K562 (cell line): ENCODE measurements around the gene PHLDB3. TPM values are rescaled to one million over a fixed set of nuclear protein-coding genes. Genes with fewer than 3 reads are reported as not detected.

ENCODE experiments used
- CBX3 ChIP-seq, 2 experiments: IDR thresholded peaks; 1 replicate in 1 of 2; 2 replicates in 1 of 2; pipeline ENCODE4 v1.6.1; 2012; ENCODE audit warnings: inconsistent platforms in 2 of 2, low read length in 2 of 2, borderline replicate concordance in 1 of 2, control low read depth in 1 of 2
- HNRNPLL ChIP-seq: fragments of 200-400 bp; formaldehyde crosslinking; IDR thresholded peaks from 2 replicates; pipeline ENCODE4 v1.6.1; 2017; ENCODE audit warnings: low read length, low read depth, mild to moderate bottlenecking; ENCODE audit not compliant: poor library complexity, severe bottlenecking
- MED1 ChIP-seq: sonication (generic); formaldehyde crosslinking; IDR thresholded peaks from 2 replicates; pipeline ENCODE4 v1.8.1; 2023; ENCODE audit warnings: missing genetic modification reagents, borderline replicate concordance
- NCOA2 ChIP-seq, 2 experiments: fragments of 450-650 bp; IDR thresholded peaks; 2 replicates each; pipeline ENCODE4 v1.6.1; 2018; ENCODE audit warnings: mild to moderate bottlenecking in 2 of 2, moderate library complexity in 1 of 2; ENCODE audit not compliant: partially characterized antibody in 2 of 2
- PRPF4 ChIP-seq: fragments of 200-400 bp; formaldehyde crosslinking; IDR thresholded peaks from one replicate; pipeline ENCODE4 v1.6.1; 2017; ENCODE audit warnings: low read length, low read depth, mild to moderate bottlenecking; ENCODE audit not compliant: insufficient read depth, poor library complexity, severe bottlenecking
- SETDB1 ChIP-seq: IDR thresholded peaks from one replicate; pipeline ENCODE4 v1.6.1; 2012; ENCODE audit warnings: low read length, control low read depth, inconsistent platforms
- SPI1 ChIP-seq: IDR thresholded peaks from 2 replicates; pipeline ENCODE4 v1.6.1; 2011; ENCODE audit warnings: low read depth, low read length, control low read depth, borderline replicate concordance
- polyA plus RNA-seq, 8 experiments: library from polyadenylated mRNA; depleted of rRNA in 4 of 8; stranded (reverse) in 5 of 8; unstranded in 3 of 8; fragments of >200 nt; fragmentation: Nextera tagmentation in 2 of 8; fragmentation: Illumina TruSeq in 1 of 8; extraction: Ambion mirVana in 2 of 8; extraction: Trizol in 1 of 8; gene quantifications; 2 replicates each; pipeline versions ENCODE4 v1.2.1 to v1.2.3, GENCODE V29; 2011 to 2014; ENCODE audit warnings: inconsistent platforms in 1 of 8, missing spikeins in 1 of 8
- total RNA-seq, 7 experiments: library from RNA; depleted of rRNA in 6 of 7; stranded (reverse); fragments of >200 nt in 6 of 7; fragmentation: Illumina TruSeq in 2 of 7; extraction: Trizol in 2 of 7; gene quantifications; 2 replicates each; pipeline versions ENCODE4 v1.2.1 to v1.2.3, GENCODE V29; 2011 to 2021; ENCODE audit warnings: low replicate concordance in 1 of 7
- TF ChIP-seq, protein P1 (sequence below): fragments of 450-650 bp; IDR thresholded peaks from one replicate; pipeline ENCODE4 v1.6.1; 2018; ENCODE audit warnings: mild to moderate bottlenecking, moderate library complexity; ENCODE audit not compliant: partially characterized antibody
- TF ChIP-seq, protein P2 (sequence below): fragments of 450-650 bp; formaldehyde crosslinking; IDR thresholded peaks from 2 replicates; pipeline ENCODE4 v1.4.0; 2020; ENCODE audit warnings: mild to moderate bottlenecking, moderate library complexity
- TF ChIP-seq, protein P3 (sequence below): sonication (generic); formaldehyde crosslinking; IDR thresholded peaks from 2 replicates; pipeline ENCODE4 v1.8.0; 2022; ENCODE audit warnings: missing genetic modification reagents, mild to moderate bottlenecking, borderline replicate concordance
- TF ChIP-seq, protein P4 (sequence below): fragments of 450-650 bp; IDR thresholded peaks from 2 replicates; pipeline ENCODE4 v1.6.1; 2018; ENCODE audit not compliant: partially characterized antibody

Gene PHLDB3
- total and polyA plus RNA-seq, 9 of the 15 experiments (the other 6 are each of a cell fraction or from before 2014, with no cell fraction given): 0.04 to 23.5 (median 3.9) TPM

DNA sequence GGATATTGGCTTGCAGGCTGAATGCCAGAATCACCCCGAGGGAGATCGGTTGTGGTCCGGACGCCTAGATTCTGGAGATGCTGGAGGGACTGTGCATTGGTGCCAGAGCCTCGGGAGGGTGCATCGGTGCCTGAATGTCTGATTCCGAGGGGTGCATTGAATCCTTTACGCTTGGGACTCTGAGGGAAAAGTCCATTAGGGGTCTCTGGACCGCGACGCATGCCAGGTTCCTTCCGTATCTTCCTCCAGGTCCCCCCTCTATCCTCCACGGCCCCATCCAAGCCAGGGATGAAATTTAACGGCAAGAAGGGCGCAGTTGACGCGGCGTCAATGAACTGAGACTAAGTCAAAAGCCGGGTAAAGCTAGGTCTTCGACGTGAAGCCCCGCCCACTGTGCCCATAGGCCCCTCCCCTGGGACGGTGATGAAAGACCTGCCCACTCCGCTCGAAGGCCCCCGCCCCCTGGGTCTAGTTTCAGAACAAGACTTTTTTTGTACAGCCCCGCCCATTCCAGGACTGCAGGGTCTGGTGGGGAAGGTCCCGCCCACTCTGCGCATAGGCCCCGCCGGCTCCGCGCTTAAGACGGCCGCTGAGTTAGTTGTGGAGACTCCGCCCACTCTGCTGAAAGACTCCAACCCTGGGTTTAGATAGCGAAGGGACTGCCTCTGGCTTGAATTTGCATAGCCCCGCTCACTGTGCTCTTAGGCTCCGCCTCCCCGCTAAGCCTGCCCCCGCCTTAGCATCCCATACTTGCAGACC, 29.2 kb upstream of the PHLDB3 start (continued):
- TF ChIP-seq, protein P1, sequence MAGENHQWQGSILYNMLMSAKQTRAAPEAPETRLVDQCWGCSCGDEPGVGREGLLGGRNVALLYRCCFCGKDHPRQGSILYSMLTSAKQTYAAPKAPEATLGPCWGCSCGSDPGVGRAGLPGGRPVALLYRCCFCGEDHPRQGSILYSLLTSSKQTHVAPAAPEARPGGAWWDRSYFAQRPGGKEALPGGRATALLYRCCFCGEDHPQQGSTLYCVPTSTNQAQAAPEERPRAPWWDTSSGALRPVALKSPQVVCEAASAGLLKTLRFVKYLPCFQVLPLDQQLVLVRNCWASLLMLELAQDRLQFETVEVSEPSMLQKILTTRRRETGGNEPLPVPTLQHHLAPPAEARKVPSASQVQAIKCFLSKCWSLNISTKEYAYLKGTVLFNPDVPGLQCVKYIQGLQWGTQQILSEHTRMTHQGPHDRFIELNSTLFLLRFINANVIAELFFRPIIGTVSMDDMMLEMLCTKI: no peak
- TF ChIP-seq, protein P2, sequence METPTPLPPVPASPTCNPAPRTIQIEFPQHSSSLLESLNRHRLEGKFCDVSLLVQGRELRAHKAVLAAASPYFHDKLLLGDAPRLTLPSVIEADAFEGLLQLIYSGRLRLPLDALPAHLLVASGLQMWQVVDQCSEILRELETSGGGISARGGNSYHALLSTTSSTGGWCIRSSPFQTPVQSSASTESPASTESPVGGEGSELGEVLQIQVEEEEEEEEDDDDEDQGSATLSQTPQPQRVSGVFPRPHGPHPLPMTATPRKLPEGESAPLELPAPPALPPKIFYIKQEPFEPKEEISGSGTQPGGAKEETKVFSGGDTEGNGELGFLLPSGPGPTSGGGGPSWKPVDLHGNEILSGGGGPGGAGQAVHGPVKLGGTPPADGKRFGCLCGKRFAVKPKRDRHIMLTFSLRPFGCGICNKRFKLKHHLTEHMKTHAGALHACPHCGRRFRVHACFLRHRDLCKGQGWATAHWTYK: no peak
- TF ChIP-seq, protein P3, sequence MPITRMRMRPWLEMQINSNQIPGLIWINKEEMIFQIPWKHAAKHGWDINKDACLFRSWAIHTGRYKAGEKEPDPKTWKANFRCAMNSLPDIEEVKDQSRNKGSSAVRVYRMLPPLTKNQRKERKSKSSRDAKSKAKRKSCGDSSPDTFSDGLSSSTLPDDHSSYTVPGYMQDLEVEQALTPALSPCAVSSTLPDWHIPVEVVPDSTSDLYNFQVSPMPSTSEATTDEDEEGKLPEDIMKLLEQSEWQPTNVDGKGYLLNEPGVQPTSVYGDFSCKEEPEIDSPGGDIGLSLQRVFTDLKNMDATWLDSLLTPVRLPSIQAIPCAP: no peak
- TF ChIP-seq NCOA2 (IDR thresholded peaks at IDR 0.05; ENCODE audit: partially characterized antibody in 2 of 2): no peak
- no peak for TF ChIP-seq SPI1
- TF ChIP-seq CBX3 (IDR thresholded peaks at IDR 0.05; ENCODE audit: borderline replicate concordance in 1 of 2, low read length in 2 of 2): no peak
- TF ChIP-seq, protein P4, sequence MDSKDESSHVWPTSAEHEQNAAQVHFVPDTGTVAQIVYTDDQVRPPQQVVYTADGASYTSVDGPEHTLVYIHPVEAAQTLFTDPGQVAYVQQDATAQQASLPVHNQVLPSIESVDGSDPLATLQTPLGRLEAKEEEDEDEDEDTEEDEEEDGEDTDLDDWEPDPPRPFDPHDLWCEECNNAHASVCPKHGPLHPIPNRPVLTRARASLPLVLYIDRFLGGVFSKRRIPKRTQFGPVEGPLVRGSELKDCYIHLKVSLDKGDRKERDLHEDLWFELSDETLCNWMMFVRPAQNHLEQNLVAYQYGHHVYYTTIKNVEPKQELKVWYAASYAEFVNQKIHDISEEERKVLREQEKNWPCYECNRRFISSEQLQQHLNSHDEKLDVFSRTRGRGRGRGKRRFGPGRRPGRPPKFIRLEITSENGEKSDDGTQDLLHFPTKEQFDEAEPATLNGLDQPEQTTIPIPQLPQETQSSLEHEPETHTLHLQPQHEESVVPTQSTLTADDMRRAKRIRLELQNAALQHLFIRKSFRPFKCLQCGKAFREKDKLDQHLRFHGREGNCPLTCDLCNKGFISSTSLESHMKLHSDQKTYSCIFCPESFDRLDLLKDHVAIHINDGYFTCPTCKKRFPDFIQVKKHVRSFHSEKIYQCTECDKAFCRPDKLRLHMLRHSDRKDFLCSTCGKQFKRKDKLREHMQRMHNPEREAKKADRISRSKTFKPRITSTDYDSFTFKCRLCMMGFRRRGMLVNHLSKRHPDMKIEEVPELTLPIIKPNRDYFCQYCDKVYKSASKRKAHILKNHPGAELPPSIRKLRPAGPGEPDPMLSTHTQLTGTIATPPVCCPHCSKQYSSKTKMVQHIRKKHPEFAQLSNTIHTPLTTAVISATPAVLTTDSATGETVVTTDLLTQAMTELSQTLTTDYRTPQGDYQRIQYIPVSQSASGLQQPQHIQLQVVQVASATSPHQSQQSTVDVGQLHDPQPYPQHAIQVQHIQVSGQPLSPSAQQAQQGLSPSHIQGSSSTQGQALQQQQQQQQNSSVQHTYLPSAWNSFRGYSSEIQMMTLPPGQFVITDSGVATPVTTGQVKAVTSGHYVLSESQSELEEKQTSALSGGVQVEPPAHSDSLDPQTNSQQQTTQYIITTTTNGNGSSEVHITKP: peak; percentile 66
- TF ChIP-seq MED1: no peak
- no peak for TF ChIP-seq SETDB1
- no peak for TF ChIP-seq PRPF4
- TF ChIP-seq HNRNPLL: peak; percentile 91
